HCT116 (cell line): Measurements from ENCODE around the gene RAB27B.

ENCODE experiments used
- CTCF ChIP-seq, 3 experiments: fragments of 200-600 bp in 1 of 3; sonication (generic) in 1 of 3; IDR thresholded peaks in 2 of 3; conservative IDR thresholded peaks in 1 of 3; 2 replicates each; pipeline ENCODE4 v1.5.1; 2012 to 2017; ENCODE audit warnings: low read depth in 2 of 3, low read length in 2 of 3, antibody characterized with exemption in 1 of 3, borderline replicate concordance in 1 of 3, control low read depth in 1 of 3, mild to moderate bottlenecking in 1 of 3, mixed read lengths in 1 of 3, mixed run types in 1 of 3, moderate library complexity in 1 of 3; ENCODE audit not compliant: insufficient read depth in 1 of 3
- EGR1 ChIP-seq: IDR thresholded peaks from 2 replicates; pipeline ENCODE4 v1.6.1; 2012; ENCODE audit warnings: low read depth
- EZH2 ChIP-seq: fragments of 200-600 bp; sonication (generic); IDR thresholded peaks from 2 replicates; pipeline ENCODE4 v1.6.1; 2017; ENCODE audit warnings: antibody characterized with exemption, mixed run types
- EZH2phosphoT487 ChIP-seq: fragments of 200-600 bp; IDR thresholded peaks from 2 replicates; pipeline ENCODE4 v1.6.1; 2018; ENCODE audit warnings: antibody characterized with exemption, borderline replicate concordance
- FOSL1 ChIP-seq: IDR thresholded peaks from 2 replicates; pipeline ENCODE4 v1.6.1; 2012; ENCODE audit warnings: low read depth
- MAX ChIP-seq: IDR thresholded peaks from 2 replicates; pipeline ENCODE4 v1.6.1; 2012
- POLR2A ChIP-seq: IDR thresholded peaks from 2 replicates; pipeline ENCODE4 v1.7.0; 2011; ENCODE audit warnings: borderline replicate concordance; ENCODE audit not compliant: insufficient read depth, insufficient read length; ENCODE audit errors: extremely low read depth
- POLR2AphosphoS5 ChIP-seq: IDR thresholded peaks from 2 replicates; pipeline ENCODE4 v1.6.1; 2011; ENCODE audit warnings: mild to moderate bottlenecking, low read depth, low read length, moderate library complexity
- SP1 ChIP-seq: IDR thresholded peaks from 2 replicates; pipeline ENCODE4 v1.6.1; 2012; ENCODE audit warnings: low read depth
- YY1 ChIP-seq: IDR thresholded peaks from 2 replicates; pipeline ENCODE4 v1.6.1; 2011; ENCODE audit warnings: low read length, low read depth, moderate library complexity, mild to moderate bottlenecking; ENCODE audit not compliant: insufficient replicate concordance; ENCODE audit errors: extremely low read depth
- ZFX ChIP-seq: fragments of 450-650 bp; IDR thresholded peaks from 2 replicates; pipeline ENCODE4 v1.6.1; 2017
- ZNF274 ChIP-seq: fragments of 200-500 bp; sonication (Bioruptor generic); IDR thresholded peaks from 2 replicates; pipeline ENCODE4 v1.6.1; 2014; ENCODE audit warnings: mild to moderate bottlenecking, low read depth, low read length, inconsistent platforms
- TF ChIP-seq, protein P1 (sequence below): IDR thresholded peaks from 2 replicates; pipeline ENCODE4 v1.6.1; 2012
- TF ChIP-seq, protein P2 (sequence below): IDR thresholded peaks from 2 replicates; pipeline ENCODE4 v1.6.1; 2012; ENCODE audit warnings: low read depth

DNA sequence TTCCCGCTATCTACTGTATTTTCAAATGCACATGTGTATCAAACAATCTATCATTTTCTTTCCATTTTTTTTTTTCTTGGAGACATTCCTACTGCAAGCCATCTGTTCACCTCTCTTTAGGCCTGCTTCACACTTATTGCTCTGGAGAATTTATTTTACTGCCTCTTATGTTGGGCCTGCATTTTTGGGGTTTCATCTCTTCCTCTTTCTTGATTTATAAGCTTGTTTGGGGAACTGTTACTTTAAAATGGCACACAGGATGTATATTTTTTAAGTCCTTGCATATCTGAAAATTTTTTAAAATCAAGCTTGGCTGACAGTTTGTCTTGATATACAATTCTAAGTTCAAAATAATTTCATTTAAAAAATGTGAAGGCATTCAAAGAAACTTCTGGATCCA lies 3.5 kb upstream of the RAB27B start:
- no peak for TF ChIP-seq CTCF (IDR thresholded peaks at IDR 0.05 in 2 of 3, conservative IDR thresholded peaks at IDR 0.05 in 1 of 3; ENCODE audit: borderline replicate concordance in 1 of 3, insufficient read depth in 1 of 3, low read depth in 2 of 3, low read length in 2 of 3)
- TF ChIP-seq POLR2AphosphoS5: no peak
- TF ChIP-seq FOSL1: no peak
- no peak for TF ChIP-seq EZH2
- TF ChIP-seq POLR2A: no peak
- no peak for TF ChIP-seq MAX
- no peak for TF ChIP-seq ZNF274
- no peak for TF ChIP-seq EGR1
- TF ChIP-seq, protein P1, sequence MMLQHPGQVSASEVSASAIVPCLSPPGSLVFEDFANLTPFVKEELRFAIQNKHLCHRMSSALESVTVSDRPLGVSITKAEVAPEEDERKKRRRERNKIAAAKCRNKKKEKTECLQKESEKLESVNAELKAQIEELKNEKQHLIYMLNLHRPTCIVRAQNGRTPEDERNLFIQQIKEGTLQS: no peak
- TF ChIP-seq YY1: no peak
- TF ChIP-seq EZH2phosphoT487: no peak
- no peak for TF ChIP-seq SP1
- TF ChIP-seq, protein P2, sequence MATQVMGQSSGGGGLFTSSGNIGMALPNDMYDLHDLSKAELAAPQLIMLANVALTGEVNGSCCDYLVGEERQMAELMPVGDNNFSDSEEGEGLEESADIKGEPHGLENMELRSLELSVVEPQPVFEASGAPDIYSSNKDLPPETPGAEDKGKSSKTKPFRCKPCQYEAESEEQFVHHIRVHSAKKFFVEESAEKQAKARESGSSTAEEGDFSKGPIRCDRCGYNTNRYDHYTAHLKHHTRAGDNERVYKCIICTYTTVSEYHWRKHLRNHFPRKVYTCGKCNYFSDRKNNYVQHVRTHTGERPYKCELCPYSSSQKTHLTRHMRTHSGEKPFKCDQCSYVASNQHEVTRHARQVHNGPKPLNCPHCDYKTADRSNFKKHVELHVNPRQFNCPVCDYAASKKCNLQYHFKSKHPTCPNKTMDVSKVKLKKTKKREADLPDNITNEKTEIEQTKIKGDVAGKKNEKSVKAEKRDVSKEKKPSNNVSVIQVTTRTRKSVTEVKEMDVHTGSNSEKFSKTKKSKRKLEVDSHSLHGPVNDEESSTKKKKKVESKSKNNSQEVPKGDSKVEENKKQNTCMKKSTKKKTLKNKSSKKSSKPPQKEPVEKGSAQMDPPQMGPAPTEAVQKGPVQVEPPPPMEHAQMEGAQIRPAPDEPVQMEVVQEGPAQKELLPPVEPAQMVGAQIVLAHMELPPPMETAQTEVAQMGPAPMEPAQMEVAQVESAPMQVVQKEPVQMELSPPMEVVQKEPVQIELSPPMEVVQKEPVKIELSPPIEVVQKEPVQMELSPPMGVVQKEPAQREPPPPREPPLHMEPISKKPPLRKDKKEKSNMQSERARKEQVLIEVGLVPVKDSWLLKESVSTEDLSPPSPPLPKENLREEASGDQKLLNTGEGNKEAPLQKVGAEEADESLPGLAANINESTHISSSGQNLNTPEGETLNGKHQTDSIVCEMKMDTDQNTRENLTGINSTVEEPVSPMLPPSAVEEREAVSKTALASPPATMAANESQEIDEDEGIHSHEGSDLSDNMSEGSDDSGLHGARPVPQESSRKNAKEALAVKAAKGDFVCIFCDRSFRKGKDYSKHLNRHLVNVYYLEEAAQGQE: no peak
- no peak for TF ChIP-seq ZFX
